HEK293 (cell line): Measurements from ENCODE around the gene ERO1B.

ENCODE experiments used
- CTCF ChIP-seq: fragments of 450-650 bp; formaldehyde crosslinking; IDR thresholded peaks from 2 replicates; pipeline ENCODE4 v1.5.1; 2016; ENCODE audit warnings: missing biosample characterization, missing genetic modification characterization
- PRDM10 ChIP-seq: fragments of 450-650 bp; formaldehyde crosslinking; IDR thresholded peaks from 2 replicates; pipeline ENCODE4 v1.5.1; 2016; ENCODE audit warnings: missing biosample characterization, missing genetic modification characterization
- REST ChIP-seq: fragments of 450-650 bp; formaldehyde crosslinking; IDR thresholded peaks from 2 replicates; pipeline ENCODE4 v1.5.1; 2016; ENCODE audit warnings: missing biosample characterization, missing genetic modification characterization
- SP3 ChIP-seq: fragments of 450-650 bp; formaldehyde crosslinking; IDR thresholded peaks from 2 replicates; pipeline ENCODE4 v1.5.1; 2016; ENCODE audit warnings: missing biosample characterization, missing genetic modification characterization
- TCF7L2 ChIP-seq: IDR thresholded peaks from 2 replicates; pipeline ENCODE4 v1.6.1; 2011; ENCODE audit warnings: low read depth, mild to moderate bottlenecking, inconsistent platforms, low read length, moderate library complexity, borderline replicate concordance
- YY1 ChIP-seq: fragments of 450-650 bp; formaldehyde crosslinking; IDR thresholded peaks from 2 replicates; pipeline ENCODE4 v1.5.1; 2018; ENCODE audit warnings: missing biosample characterization, missing genetic modification characterization
- ZNF221 ChIP-seq: fragments of 450-650 bp; formaldehyde crosslinking; IDR thresholded peaks from 2 replicates; pipeline ENCODE4 v1.5.1; 2017; ENCODE audit warnings: missing biosample characterization, missing genetic modification characterization, borderline replicate concordance
- ZNF274 ChIP-seq, 2 experiments: fragments of 200-500 bp in 1 of 2; fragments of 450-650 bp in 1 of 2; sonication (Bioruptor generic) in 1 of 2; formaldehyde crosslinking in 1 of 2; IDR thresholded peaks; 2 replicates each; pipeline versions ENCODE4 v1.5.1 to v1.6.1; 2014 to 2016; ENCODE audit warnings: borderline replicate concordance in 1 of 2, inconsistent platforms in 1 of 2, low read length in 1 of 2, missing biosample characterization in 1 of 2, missing genetic modification characterization in 1 of 2
- ZNF529 ChIP-seq: fragments of 450-650 bp; formaldehyde crosslinking; IDR thresholded peaks from 2 replicates; pipeline ENCODE4 v1.5.1; 2017; ENCODE audit warnings: missing genetic modification characterization, missing biosample characterization; ENCODE audit not compliant: insufficient replicate concordance
- ZSCAN16 ChIP-seq: fragments of 450-650 bp; formaldehyde crosslinking; IDR thresholded peaks from 2 replicates; pipeline ENCODE4 v1.5.1; 2016; ENCODE audit warnings: missing biosample characterization, missing genetic modification characterization

- TF ChIP-seq ZNF529 (tag by site-specific recombination) = no peak
- TF ChIP-seq TCF7L2 = no peak
- TF ChIP-seq CTCF = no peak
- TF ChIP-seq ZNF274 (IDR thresholded peaks at IDR 0.05; ENCODE audit: low read length) = no peak
- no peak for TF ChIP-seq ZNF274 (tag by site-specific recombination; IDR thresholded peaks at IDR 0.05; ENCODE audit: borderline replicate concordance)
- no peak for TF ChIP-seq REST (tag by site-specific recombination)
- TF ChIP-seq ZNF221 (tag by site-specific recombination) = no peak
- TF ChIP-seq SP3 = no peak
- no peak for TF ChIP-seq YY1 (tag by site-specific recombination)
- no peak for TF ChIP-seq ZSCAN16 (tag by site-specific recombination)
- no peak for TF ChIP-seq PRDM10 (tag by site-specific recombination)
Observed at GRCh38 chr1:236292425-236292824, 10.7 kb upstream of the ERO1B start.
